Keratinocyte (primary cell): ENCODE results near the gene VRK2.

Source experiments
- CTCF ChIP-seq, 3 experiments: IDR thresholded peaks in 1 of 3; conservative IDR thresholded peaks in 1 of 3; optimal IDR thresholded peaks in 1 of 3; 2 replicates in 2 of 3; 3 replicates in 1 of 3; pipeline versions ENCODE3 to v1.5.1; 2011; ENCODE audit warnings: low read length in 3 of 3, mild to moderate bottlenecking in 3 of 3, moderate library complexity in 2 of 3, control low read depth in 1 of 3, inconsistent platforms in 1 of 3; ENCODE audit not compliant: insufficient read depth in 2 of 3; ENCODE audit errors: extremely low read depth in 1 of 3
- EZH2 ChIP-seq: IDR thresholded peaks from one replicate; pipeline ENCODE4 v1.6.1; 2012; ENCODE audit warnings: inconsistent platforms, mild to moderate bottlenecking, low read length, moderate library complexity

GRCh38 chr2:58120626-58121229, 74.1 kb downstream of the VRK2 start:
- TF ChIP-seq CTCF (optimal IDR thresholded peaks at IDR 0.05 in 1 of 3, IDR thresholded peaks at IDR 0.05 in 1 of 3, conservative IDR thresholded peaks at IDR 0.05 in 1 of 3; ENCODE audit: extremely low read depth in 1 of 3, insufficient read depth in 2 of 3, low read length in 3 of 3) (no peak), EZH2 (no peak)
